ENCODE measurements around the gene BBX. TPM values are rescaled to one million over a fixed set of nuclear protein-coding genes. Genes with fewer than 3 reads are reported as not detected.

The BBX gene
- total and polyA plus RNA-seq, 2 of the 4 experiments (the other 2 are of a cell fraction): 13.6 to 107 TPM

DNA sequence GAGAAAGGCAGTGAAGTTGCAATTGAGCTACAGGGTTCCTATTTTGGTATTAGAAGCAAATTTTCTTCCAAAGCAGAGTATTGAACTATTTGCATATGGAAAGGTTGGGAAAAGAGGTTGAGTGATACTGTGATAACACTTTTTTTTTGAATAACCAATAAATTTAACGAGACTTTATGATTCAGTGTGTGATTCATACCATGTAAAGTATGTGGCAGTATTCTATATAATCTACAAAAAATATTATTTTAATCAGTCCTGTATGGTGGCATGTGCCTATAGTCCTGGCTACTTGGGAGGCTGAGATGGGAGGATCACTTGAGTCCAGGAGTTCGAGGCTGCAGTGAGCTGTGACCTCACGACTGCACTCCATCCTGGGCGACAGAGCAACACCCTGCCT, 206.9 kb downstream of the BBX start:
- ChIA-PET CTCF (no interaction called here), POLR2A (ENCODE audit: unreplicated experiment) (no interaction called here)
- no peaks in the 10 kb centered on the region; a peak in 2 of 4 replicates for H3K79me1 ChIP-seq (ENCODE audit: low read depth in 1 of 2, low read length in 2 of 2)
- H3K27ac ChIP-seq (ENCODE audit: insufficient read depth, low read length): no peak overlapping the region
- H3K18ac ChIP-seq (ENCODE audit: low read depth, low read length): no peak overlapping the region
- peaks cover 9% of the 10 kb centered on the region for H3K36me3 ChIP-seq (ENCODE audit: control insufficient read depth, insufficient read depth, low read length)
- no peak overlapping the region for H3K4me2 ChIP-seq (ENCODE audit: low read depth, low read length)
- no peak for ATAC-seq (ENCODE audit: low read depth)
- TF ChIP-seq RAD21 (IDR thresholded peaks at IDR 0.05; ENCODE audit: low read length) (no peak), RCOR1 (IDR thresholded peaks at IDR 0.05; ENCODE audit: insufficient replicate concordance, low read length) (no peak), MAFK (IDR thresholded peaks at IDR 0.05; ENCODE audit: low read depth, low read length) (no peak), ELK1 (IDR thresholded peaks at IDR 0.05; ENCODE audit: borderline replicate concordance, low read depth, low read length) (no peak), SMC3 (IDR thresholded peaks at IDR 0.05; ENCODE audit: low read depth, low read length) (no peak), NFE2L2 (IDR thresholded peaks at IDR 0.05; ENCODE audit: low read depth, low read length) (no peak)
- whole genome bisulfite sequencing, 2 experiments (ENCODE audit: extremely low coverage in 2 of 2, insufficient read length in 1 of 2): no CpG with 5 or more reads among the region's 4 CpGs
- H3K27me3 ChIP-seq (ENCODE audit: control insufficient read depth, insufficient read depth, low read length): no peaks in the 10 kb centered on the region
- BruUV-seq (replicated peaks): no TSS peak
- H2BK15ac ChIP-seq (ENCODE audit: low read depth, low read length): no peak overlapping the region
- intact Hi-C loops (cut with micrococcal nuclease): loop anchor here (10.0 kb wide), 1 partner anchor 295 kb away; no protein-coding TSS in a partner anchor
- H4K20me1 ChIP-seq (ENCODE audit: insufficient read depth, low read length): no peaks in the 10 kb centered on the region
- H4K5ac ChIP-seq (ENCODE audit: low read depth, low read length): no peak overlapping the region
- H2BK20ac ChIP-seq (ENCODE audit: low read depth, low read length): no peak overlapping the region
- no peak overlapping the region for H3K14ac ChIP-seq (replicated peaks; ENCODE audit: low read depth, low read length)
- no peak overlapping the region for H2AFZ ChIP-seq (replicated peaks; ENCODE audit: low read length, poor library complexity)
- no peak overlapping the region for H4K91ac ChIP-seq (ENCODE audit: insufficient read depth, low read depth, low read length)
- no peaks in the 10 kb centered on the region; the same call in 1 of the 2 replicates for H3K9me1 ChIP-seq (ENCODE audit: insufficient read depth, low read length)
- H3K4me1 ChIP-seq (ENCODE audit: control insufficient read depth, insufficient read depth, low read length): no peaks in the 10 kb centered on the region
- no peak overlapping the region for H2AK5ac ChIP-seq (ENCODE audit: low read depth, low read length)
- dilution Hi-C loops (cut with HindIII; ENCODE audit: low sequenced_read_pairs, unreplicated experiment): no loop called here
- no peak overlapping the region for H3K4ac ChIP-seq (ENCODE audit: low read depth, low read length)
- no peak overlapping the region for H3K56ac ChIP-seq (ENCODE audit: extremely low read depth, insufficient read depth, low read length)
- H3K9ac ChIP-seq (ENCODE audit: low read depth, low read length): no peak overlapping the region
- no peak overlapping the region for H2BK5ac ChIP-seq (ENCODE audit: low read depth, low read length, poor library complexity, severe bottlenecking)
- H2AK9ac ChIP-seq (replicated peaks; ENCODE audit: low read depth, low read length, poor library complexity): no peak overlapping the region
- no peak overlapping the region for H3K4me3 ChIP-seq (ENCODE audit: insufficient read depth, low read depth, low read length)
- H2BK120ac ChIP-seq (ENCODE audit: low read depth, low read length): no peak overlapping the region
- H3K9me3 ChIP-seq (ENCODE audit: control insufficient read depth, insufficient read depth, low read length): no peaks in the 10 kb centered on the region
- in situ Hi-C loops (cut with MboI; ENCODE audit: low sequenced_read_pairs): loop anchor here (10.0 kb wide), 1 partner anchor 495 kb away; no protein-coding TSS in a partner anchor
- H4K8ac ChIP-seq (ENCODE audit: low read depth in 2 of 2, low read length in 2 of 2): no peak overlapping the region
- DNase-seq: no peak
- no peak overlapping the region for H3K23ac ChIP-seq (ENCODE audit: low read depth, low read length)

Data from IMR-90 (cell line).